Measurements from ENCODE around the gene COL21A1.

The COL21A1 gene

GRCh38 chr6:56104591-56104990, 142.8 kb downstream of the COL21A1 start:
- TF ChIP-seq Cebpa-rat (IDR thresholded peaks at IDR 0.05) = no peak
- Histone ChIP-seq H3K4me3 (no peak overlapping the region), H3K9ac (no peak overlapping the region), H3K9me3 (replicated peaks in 1 of 11) (peaks cover 0 to 51% (median 24%) of the 10 kb centered on the region in 11 experiments; a peak in 12 of 22 replicates), H4K20me1 (no peaks in the 10 kb centered on the region), H3K27me3 (no peaks in the 10 kb centered on the region), H3K36me3 (peaks cover 0 to 8% (median 0%) of the 10 kb centered on the region in 11 experiments; a peak in 2 of 22 replicates), H3K4me2 (no peak overlapping the region), H3K27ac (no peak overlapping the region), H3K4me1 (peaks cover 0 to 28% (median 13%) of the 10 kb centered on the region in 10 experiments; a peak in 14 of 20 replicates)

- Histone ChIP-seq H3K36me3 (peaks cover 0 to 8% (median 0%) of the 10 kb centered on the region in 11 experiments; a peak in 2 of 22 replicates), H3K27me3 (no peaks in the 10 kb centered on the region), H3K9me3 (replicated peaks in 1 of 11) (peaks cover 0 to 60% (median 32%) of the 10 kb centered on the region in 11 experiments; a peak in 12 of 22 replicates), H4K20me1 (no peaks in the 10 kb centered on the region), H3K4me1 (peaks cover 0 to 28% (median 14%) of the 10 kb centered on the region in 10 experiments; a peak in 16 of 20 replicates), H3K27ac (peak overlapping the region in 10 of 11 experiments; percentile 17 to 93 (median 87); a peak in 18 of 22 replicates), H3K4me3 (peak overlapping the region in 1 of 10 experiments; percentile 28; a peak in 2 of 20 replicates), H3K9ac (no peak overlapping the region; a peak in 1 of 22 replicates), H3K4me2 (peak overlapping the region in 1 of 11 experiments; percentile 31; a peak in 2 of 22 replicates)
- TF ChIP-seq Cebpa-rat (IDR thresholded peaks at IDR 0.05) = no peak
Observed at GRCh38 chr6:56102216-56102615, 145.2 kb downstream of the COL21A1 start.

GRCh38 chr6:56101141-56101553, 146.2 kb downstream of the COL21A1 start:
- Histone ChIP-seq H3K9ac (peak overlapping the region in 8 of 11 experiments; percentile 46 to 61 (median 57); a peak in 15 of 22 replicates), H3K4me2 (peak overlapping the region; percentile 3 to 61 (median 30); a peak in 12 of 22 replicates)
- peak in 8 of 11 experiments; percentile 50 to 97 (median 85); a peak in 16 of 22 replicates for TF ChIP-seq Cebpa-rat (IDR thresholded peaks at IDR 0.05)

DNA sequence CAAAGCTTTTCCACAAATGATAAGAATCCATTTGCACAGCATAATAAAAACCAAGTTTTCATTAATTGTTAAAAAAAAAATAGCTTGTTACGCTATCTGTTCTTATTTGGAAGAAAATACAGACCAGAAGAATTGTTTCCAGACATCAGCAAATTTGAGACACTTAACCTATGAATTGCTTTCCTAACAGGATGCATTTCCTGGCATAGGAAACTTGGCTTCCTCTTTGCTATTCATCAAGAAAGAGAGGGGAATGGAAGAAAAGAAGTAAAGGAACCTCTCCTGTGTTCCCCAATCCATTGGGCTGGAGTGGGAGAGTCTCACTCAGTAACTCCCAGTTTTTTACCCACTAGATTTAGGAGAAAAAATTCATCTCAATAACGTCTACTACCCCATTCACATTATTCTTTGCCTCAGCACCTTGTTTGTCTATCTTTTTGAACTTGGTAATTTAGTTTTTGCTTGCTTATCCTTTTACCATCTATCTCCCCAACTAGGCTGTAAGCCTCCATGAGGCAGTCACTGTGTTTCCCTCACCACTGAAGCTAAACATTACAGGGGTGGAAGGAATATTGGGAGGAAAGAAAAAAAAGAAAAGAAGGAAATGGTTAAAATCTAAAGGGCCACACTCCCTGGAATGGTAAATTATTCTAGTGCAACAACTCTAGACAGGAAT, 150.3 kb downstream of the COL21A1 start:
- peaks cover 0 to 36% (median 16%) of the 10 kb centered on the region in 10 experiments; a peak in 16 of 20 replicates for H3K4me1 ChIP-seq
- peak overlapping the region in 1 of 11 experiments; percentile 36; a peak in 2 of 22 replicates for H3K27ac ChIP-seq
- H3K9me3 ChIP-seq (replicated peaks in 1 of 11) = peaks cover 0 to 40% (median 21%) of the 10 kb centered on the region in 11 experiments; a peak in 12 of 22 replicates
- H3K9ac ChIP-seq = no peak overlapping the region
- H3K4me2 ChIP-seq = peak overlapping the region in 3 of 11 experiments; percentile 1 to 33 (median 24); a peak in 4 of 22 replicates
- no peak overlapping the region for H3K4me3 ChIP-seq
- H4K20me1 ChIP-seq = no peaks in the 10 kb centered on the region
- H3K36me3 ChIP-seq = peaks cover 0 to 7% (median 0%) of the 10 kb centered on the region in 11 experiments; a peak in 2 of 22 replicates
- H3K27me3 ChIP-seq = no peaks in the 10 kb centered on the region
- no peak for TF ChIP-seq Cebpa-rat (IDR thresholded peaks at IDR 0.05)

More at GRCh38 chr6:56101141-56101553, 146.2 kb downstream of the COL21A1 start:
- peaks cover 0 to 32% (median 16%) of the 10 kb centered on the region in 10 experiments; a peak in 16 of 20 replicates for H3K4me1 ChIP-seq
- H3K4me3 ChIP-seq = no peak overlapping the region
- peaks cover 0 to 59% (median 32%) of the 10 kb centered on the region in 11 experiments; a peak in 12 of 22 replicates for H3K9me3 ChIP-seq (replicated peaks in 1 of 11)
- H4K20me1 ChIP-seq = no peaks in the 10 kb centered on the region
- H3K36me3 ChIP-seq = peaks cover 0 to 8% (median 0%) of the 10 kb centered on the region in 11 experiments; a peak in 2 of 22 replicates
- H3K27ac ChIP-seq = peak overlapping the region; percentile 67 to 93 (median 87)
- H3K27me3 ChIP-seq = no peaks in the 10 kb centered on the region

- no peak overlapping the region for H3K9ac ChIP-seq
- no peak overlapping the region for H3K4me2 ChIP-seq
- H3K4me3 ChIP-seq = no peak overlapping the region
- no peaks in the 10 kb centered on the region for H4K20me1 ChIP-seq
- no peaks in the 10 kb centered on the region for H3K27me3 ChIP-seq
- peaks cover 0 to 7% (median 0%) of the 10 kb centered on the region in 11 experiments; a peak in 1 of 22 replicates for H3K36me3 ChIP-seq
- no peak for TF ChIP-seq Cebpa-rat (IDR thresholded peaks at IDR 0.05)
- H3K4me1 ChIP-seq = peaks cover 0 to 34% (median 13%) of the 10 kb centered on the region in 10 experiments; a peak in 16 of 20 replicates
- peaks cover 0 to 38% (median 21%) of the 10 kb centered on the region in 11 experiments; a peak in 12 of 22 replicates for H3K9me3 ChIP-seq (replicated peaks in 1 of 11)
- H3K27ac ChIP-seq = no peak overlapping the region
Observed at GRCh38 chr6:56096541-56096940, 150.8 kb downstream of the COL21A1 start.

- TF ChIP-seq Cebpa-rat (IDR thresholded peaks at IDR 0.05) = no peak
- H3K36me3 ChIP-seq = no peaks in the 10 kb centered on the region
- H3K27me3 ChIP-seq = no peaks in the 10 kb centered on the region
- H3K9me3 ChIP-seq (replicated peaks in 1 of 11) = peaks cover 0 to 17% (median under 1%) of the 10 kb centered on the region in 11 experiments; a peak in 10 of 22 replicates
- H4K20me1 ChIP-seq = no peaks in the 10 kb centered on the region
- H3K4me2 ChIP-seq = peak overlapping the region in 2 of 11 experiments; percentile 10 to 30; a peak in 2 of 22 replicates
- H3K9ac ChIP-seq = no peak overlapping the region
- H3K4me3 ChIP-seq = no peak overlapping the region
- peaks cover 0 to 24% (median 3%) of the 10 kb centered on the region in 10 experiments; a peak in 8 of 20 replicates for H3K4me1 ChIP-seq
- no peak overlapping the region; a peak in 2 of 22 replicates for H3K27ac ChIP-seq
Observed at GRCh38 chr6:56093776-56094175, 153.6 kb downstream of the COL21A1 start.

DNA sequence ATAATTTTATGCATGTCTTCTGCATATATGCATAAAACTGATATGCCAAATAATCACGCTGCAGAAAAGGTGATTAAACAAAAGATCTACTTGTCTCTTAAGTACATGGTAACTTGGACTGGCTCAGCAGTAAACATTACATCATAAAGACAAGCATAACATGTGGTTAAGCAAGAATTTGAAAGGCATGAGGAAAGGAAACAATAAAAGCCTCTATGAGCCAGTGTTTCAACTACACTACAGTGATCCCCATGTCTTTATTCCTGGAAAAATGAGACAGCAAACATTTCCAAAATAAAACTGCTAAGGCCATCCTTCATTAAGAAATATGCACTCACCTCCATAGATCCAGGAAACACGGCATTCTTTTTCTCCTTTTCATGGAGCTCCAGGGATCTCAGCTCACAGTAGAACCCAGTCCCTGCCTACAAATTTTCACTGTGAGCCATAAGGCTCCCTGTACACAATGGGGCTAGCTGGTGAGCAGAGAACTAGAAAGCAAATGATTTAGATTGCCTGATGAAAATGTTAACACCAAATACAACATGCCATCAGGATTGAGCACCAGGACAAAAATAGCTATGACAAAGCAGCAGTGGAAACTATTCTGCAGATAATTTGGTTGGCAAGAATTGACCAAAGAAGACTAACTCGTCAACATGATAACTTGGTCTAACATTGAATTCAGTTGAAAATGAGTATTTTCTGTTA, 156.1 kb downstream of the COL21A1 start:
- Histone ChIP-seq H3K4me2 (peak overlapping the region in 1 of 11 experiments; percentile 0; a peak in 1 of 22 replicates), H4K20me1 (no peaks in the 10 kb centered on the region), H3K36me3 (no peaks in the 10 kb centered on the region), H3K27me3 (no peaks in the 10 kb centered on the region), H3K9ac (no peak overlapping the region), H3K4me3 (no peak overlapping the region), H3K9me3 (replicated peaks in 1 of 11) (peaks cover 0 to 39% (median 0%) of the 10 kb centered on the region in 11 experiments; a peak in 9 of 22 replicates), H3K27ac (0 out of 22 replicates have a peak overlapping the region, but pooled peaks of 1 of the 11 experiments have one; percentile 1), H3K4me1 (peaks cover 0 to 16% (median 0%) of the 10 kb centered on the region in 10 experiments; a peak in 4 of 20 replicates)
- no peak for TF ChIP-seq Cebpa-rat (IDR thresholded peaks at IDR 0.05)

GRCh38 chr6:56088641-56089040, 158.7 kb downstream of the COL21A1 start:
- Histone ChIP-seq H3K4me3 (no peak overlapping the region), H3K4me1 (peaks cover 0 to 7% (median 0%) of the 10 kb centered on the region in 10 experiments; a peak in 3 of 20 replicates), H3K27me3 (no peaks in the 10 kb centered on the region), H3K27ac (no peak overlapping the region), H3K4me2 (no peak overlapping the region), H3K36me3 (no peaks in the 10 kb centered on the region), H3K9ac (no peak overlapping the region), H4K20me1 (no peaks in the 10 kb centered on the region), H3K9me3 (replicated peaks in 1 of 11) (peaks cover 0 to 37% (median 0%) of the 10 kb centered on the region in 11 experiments; a peak in 9 of 22 replicates)
- TF ChIP-seq Cebpa-rat (IDR thresholded peaks at IDR 0.05) = no peak
